HG03565 (cell line): ENCODE measurements around the gene PPP6C.
"Not testable (repeated sequence)": the region's sequence is repeated elsewhere in the genome, so short reads cannot be mapped to it uniquely, and the experiment has no call there.

Source experiments
- ATAC-seq: cut with Tn5 transposase; IDR thresholded peaks from one replicate; pipeline ENCODE4 v1.9.1; 2021; ENCODE audit warnings: mild to moderate bottlenecking, moderate library complexity; ENCODE audit not compliant: unreplicated experiment

PPP6C gene

DNA sequence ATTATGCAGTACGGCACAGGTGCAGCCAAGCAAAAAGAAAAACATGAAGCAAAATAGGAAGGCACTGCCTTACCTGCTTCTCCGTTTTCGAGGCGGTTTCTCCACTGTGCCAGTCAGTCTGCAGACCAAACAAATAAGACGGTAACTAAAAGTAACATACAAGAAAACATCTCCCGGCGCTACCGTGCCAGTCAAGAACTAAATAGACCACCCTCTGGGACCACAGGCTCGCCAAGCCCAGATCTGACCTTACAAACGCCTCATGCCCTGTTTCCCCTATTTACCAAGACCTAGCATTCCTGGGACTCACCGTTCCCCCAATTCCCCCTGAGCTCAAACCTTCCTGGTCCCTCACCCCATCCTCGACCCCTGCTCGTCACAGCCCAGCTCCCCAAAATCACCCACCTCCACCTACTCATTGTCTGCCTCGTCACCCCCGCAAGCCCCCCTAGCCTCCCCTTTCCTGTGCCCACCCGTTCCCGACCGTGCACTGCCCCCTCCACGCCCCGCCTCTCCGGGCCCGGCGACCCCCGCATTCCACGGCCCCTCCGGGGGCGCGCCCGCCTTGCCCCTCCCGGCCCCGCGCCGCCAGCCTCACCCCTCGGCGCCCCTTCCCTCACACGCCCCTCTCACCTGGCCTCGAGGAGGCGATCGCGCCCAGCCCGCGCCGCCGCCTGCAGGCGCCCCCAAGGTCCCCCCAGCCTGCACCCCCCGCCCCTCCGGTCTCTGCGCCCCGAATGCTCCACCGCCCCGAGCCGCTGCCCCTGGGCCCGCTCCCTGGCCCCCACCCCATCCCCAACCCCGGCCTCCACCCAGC, 46.8 kb downstream of the PPP6C start:
- peak; percentile 17 for ATAC-seq

DNA sequence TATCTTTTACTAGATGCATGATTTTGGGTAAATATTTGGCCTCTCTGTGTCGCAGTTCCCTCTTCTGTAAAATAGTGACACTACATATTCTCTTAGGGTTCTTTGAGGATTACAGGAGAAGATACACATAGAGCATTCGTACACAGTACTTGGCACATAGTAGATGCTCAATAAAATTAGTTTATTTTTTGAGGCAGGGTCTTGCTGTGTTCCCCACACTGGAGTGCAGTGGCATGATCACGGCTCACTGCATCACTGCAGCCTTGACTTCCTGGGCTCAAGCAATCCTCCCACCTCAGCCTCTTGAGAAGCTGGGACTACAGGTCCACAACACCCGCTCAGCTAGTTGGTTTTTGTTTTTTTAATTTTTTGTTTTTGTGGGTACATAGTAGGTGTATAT, 47.9 kb downstream of the PPP6C start:
- no peak for ATAC-seq

DNA sequence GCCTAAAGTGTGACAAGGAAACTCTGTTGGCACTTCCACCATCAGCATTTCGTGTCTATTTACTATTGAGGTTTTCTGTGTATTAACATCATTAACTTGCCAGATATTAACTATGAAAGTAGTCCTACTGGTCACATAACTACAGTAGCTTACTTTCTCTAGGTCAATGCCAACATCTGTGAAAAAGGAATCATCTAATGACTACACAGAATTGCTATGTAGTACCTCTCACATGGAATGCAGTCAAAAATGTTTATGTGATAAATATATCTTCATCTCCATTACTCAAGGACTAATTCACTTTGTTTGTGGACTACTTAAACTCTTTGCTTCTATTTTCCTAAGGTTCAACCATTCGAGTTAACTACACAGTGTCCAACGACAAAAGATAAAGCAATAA, 48.4 kb downstream of the PPP6C start:
- ATAC-seq = no peak

DNA sequence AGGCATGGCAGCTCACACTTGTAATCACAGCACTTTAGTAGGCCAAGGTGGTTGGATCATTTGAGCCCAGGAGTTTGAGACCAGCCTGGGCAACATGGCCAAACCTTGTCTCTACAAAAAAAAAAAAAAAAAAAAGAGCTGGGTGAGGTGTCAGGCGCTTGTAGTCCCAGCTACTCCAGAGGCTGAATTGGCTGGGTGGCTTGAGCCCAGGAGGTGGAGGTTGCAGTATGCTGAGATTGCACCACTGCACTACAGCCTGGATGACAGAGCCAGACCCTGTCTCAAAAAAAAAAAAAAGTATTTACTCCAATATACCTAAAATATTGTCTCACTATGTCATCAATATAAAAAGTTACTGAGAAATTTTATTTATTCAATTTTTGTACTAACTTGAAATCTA, 49.0 kb downstream of the PPP6C start:
- ATAC-seq = no peak

DNA sequence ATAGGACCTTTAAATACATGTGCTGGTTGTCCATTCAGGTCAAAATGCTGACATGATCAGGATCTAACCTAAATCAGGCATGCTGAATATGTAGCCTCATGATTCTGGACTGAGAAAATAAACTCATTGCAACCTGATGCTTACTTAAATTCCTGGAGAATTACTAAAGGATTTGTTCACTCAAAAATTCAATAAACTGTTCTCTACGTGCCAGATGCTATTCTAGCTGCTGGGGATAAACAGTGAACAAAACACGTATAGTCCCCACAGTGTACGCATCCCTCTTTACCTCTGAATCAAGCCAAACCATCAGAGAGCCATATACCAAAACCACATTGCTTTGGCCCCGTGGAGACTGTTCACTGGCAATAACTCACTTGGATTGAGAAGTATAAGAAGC, 52.4 kb downstream of the PPP6C start:
- ATAC-seq = no peak

DNA sequence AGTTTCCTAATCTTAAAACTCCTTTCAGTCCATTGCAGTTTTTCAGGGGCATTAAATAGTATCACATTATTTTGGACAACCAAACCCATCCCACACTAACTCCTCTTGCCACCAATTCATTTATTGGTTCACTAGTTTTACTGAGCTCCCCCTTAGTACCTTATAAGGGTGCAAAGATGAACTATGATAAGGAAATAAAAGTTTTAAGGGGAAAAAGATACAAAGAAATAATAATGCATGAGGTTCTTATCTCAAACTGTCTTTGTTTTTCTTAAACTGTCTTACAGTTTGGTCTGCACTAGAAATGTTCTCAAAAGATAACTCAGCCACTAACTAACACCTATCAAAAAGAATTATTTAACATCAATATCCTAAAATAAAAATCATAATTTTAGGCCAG, 54.6 kb downstream of the PPP6C start:
- ATAC-seq = no peak

DNA sequence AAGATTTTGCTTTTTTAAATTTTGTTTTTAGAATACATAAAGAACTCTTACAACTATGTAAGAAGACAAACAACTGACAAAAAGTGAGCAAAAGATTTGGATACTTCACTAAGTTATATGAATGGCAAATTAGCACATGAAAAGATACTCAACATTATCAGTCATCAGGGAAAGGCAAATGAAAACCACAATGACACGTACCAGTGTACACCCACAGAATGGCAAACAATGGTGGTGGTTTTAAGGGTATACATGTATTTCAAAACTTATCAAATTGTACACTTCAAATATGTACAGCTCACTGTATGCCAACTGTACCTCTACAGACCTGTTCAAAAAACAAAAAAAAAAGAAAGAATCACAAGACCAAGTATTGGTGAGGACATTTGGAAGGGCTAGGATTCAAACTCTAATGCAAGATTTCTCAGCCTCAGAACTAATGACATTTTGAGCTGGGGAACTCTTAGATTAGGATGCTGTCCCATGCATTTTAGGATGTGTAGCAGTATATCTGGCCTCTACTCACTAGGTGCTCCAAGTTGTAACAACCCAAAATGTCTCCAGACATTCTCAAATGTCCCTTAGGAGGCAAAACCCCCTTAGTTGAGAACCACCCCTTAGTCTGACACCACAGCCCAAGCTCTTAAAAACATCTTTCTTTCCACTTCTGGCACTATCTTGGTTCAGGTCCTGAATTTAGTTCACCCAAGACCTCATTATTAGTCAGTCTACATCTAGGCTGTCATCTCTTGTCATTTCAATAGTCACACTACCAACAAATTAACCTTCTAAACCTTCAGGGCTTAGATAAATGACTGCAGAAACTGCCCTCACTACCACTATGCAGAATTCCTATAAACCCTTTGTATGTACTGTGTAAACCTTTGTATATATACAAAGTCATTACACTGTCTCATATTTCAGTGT, 55.9 kb downstream of the PPP6C start:
- no peak for ATAC-seq

DNA sequence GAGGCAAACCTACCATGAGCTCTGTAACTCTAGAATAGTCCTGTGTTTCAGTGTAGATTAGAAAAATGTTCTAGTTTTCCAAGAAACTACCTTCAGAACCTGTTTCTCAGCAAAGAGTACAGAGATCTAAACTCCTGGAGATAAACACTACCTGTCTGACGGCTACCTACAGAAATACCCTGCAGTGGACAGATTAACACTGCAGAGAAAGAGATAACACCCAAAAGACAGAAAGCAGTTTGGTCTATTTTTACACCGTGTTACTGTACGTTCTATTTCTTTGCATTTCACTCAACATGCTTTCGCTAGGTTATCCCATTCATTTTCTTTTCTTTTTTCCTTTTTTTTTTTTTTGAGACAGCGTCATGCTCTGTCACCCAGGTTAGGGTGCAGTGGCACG, 57.8 kb downstream of the PPP6C start:
- no peak for ATAC-seq

DNA sequence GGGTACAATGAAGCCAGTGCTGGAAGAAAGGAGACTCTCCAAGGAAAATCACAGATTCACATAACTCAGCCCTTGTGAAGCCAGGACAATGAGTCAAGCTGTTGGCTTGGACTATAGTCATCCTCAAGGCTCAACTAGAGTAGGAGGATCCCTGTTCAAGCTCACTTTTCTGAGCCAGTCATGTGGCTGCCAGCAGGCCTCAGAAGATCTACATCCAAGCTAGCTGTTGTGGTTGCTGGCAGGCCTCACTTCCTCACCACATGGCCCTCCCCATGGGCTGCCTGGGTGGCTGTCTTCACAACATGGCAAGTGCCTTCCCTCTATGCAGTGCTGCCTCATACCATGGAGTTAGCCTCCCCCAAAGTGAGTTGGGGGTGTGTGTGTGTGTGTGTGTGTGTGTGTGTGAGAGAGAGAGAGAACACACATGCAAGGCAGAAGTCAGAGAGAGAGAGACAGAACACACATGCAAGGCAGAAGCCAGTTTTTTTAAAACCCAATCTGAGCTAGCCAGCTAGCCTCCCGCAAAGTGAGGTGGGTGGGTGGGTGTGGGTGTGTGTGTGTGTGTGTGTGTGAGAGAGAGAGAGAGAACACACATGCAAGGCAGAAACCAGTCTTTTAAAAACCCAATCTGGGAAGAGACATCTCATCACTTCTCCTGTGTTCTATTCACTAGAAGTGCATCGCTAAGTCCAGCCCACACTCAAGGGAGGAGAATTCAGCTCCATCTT, 63.4 kb downstream of the PPP6C start:
- peak; percentile 91 for ATAC-seq

DNA sequence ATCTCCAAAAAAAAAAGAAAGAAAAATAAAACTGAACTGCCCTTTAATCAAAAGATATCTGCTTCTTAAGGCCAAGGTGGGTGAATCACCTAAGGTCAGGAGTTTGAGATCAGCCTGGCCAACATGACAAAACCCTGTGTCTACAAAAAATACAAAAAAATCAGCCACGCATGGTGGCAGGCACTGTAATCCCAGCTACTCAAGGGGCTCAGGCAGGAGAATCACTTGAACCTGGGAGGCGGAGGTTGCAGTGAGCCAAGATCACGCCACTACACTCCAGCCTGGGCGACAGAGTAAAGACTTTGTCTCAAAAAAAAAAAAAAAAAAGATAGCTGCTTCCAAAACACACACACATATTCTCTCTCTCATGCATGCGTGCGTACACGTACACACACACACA, 64.1 kb downstream of the PPP6C start:
- no peak for ATAC-seq

DNA sequence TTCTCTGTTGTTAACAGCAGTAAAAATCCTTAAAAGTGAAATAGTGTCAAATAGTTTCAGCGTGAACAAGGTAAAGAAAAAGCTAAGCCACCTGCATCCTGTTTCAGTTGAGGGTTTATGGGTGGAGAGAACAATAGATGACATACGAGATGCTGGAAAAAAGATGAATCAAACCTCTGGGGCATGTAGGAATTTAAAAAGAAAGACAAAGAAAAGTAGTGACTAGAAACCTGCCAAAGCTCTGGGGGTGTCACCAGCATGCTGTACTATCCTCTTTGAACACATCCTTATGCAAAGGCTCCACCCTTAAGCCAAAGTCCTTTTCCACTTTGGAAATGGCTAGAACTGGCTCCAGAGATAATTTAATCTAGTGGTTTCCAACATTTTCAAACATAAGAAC, 68.5 kb downstream of the PPP6C start:
- ATAC-seq = no peak

DNA sequence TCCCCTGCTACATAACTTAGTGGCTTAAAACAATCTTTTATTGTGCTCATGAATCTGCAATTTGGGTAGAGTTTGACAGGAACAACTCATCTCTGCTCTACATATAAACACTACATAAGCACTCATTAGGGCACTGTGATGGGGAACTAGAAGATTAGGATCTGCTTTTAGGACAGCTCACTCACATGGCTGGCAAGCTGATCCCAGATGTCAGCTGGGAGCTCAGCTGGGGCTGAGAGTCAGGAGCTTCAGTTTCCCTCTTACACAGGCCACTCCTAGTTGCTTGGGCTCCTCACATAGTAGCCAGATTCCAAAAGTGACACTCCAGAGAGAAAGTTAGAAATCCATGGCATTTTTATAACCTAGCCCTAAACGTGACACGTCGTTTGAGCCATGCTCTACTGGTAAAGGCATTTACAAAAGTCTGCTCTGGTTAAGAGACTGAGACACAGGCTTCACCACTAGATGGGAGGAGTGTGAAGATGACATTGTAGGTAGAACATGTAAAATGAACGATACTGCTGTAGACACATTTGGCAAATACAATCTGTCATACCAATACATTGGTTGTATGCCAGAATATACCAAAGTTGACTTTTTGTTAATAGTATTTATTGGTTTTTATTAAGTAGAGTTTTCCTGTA, 69.8 kb downstream of the PPP6C start:
- ATAC-seq = no peak

DNA sequence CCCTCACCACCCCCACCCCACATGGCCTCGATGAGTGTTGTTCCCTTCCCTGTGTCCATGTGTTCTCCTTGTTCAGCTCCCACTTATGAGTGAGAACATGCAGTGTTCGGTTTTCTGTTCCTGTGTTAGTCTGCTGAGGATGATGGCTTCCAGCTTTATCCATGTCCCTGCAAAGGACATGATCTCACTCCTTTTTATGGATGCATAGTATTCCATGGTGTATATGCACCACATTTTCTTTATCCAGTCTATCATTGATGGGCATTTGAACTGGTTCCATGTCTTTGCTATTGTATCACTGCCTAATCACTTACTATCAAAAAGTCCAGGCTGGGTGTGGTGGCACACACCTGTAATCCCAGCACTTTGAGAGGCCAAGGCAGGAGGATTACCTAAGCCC, 70.9 kb downstream of the PPP6C start:
- not testable (repeated sequence) for ATAC-seq

DNA sequence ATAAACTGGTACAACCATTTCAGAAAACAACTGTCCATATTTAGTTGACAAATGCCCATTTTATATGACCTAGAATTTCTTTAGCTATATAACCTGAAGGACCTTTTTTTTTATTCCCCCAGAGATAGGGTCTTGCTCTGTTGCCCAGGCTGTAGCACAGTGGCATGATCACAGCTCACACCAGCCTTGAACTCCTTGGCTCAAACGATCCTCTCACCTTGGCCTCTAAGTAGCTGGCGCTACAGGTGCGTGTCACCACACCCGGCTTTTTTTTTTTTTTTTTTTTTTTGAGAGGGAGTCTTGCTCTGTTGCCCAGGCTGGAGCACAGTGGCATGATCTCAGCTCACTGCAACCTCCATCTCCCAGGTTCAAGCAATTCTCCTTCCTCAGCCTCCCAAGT, 75.1 kb downstream of the PPP6C start:
- ATAC-seq = not testable (repeated sequence)

DNA sequence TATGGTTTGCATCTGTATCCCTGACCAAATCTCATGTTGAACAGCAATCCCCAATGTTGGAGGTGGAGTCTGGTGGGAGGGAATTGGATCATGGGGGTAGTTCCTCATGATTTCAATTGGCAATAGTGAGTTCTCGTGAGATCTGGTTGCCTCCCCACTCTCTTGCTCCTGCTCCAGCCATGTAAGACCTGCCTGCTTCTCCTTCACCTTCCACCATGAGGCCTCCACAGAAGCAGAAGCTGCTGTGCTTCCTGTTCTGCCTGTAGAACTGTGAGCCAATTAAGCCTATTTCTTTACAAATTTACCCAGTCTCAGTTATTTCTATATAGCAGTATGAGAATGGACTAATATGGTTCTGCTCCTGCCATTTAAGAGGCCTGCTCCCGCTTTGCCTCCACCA, 79.1 kb downstream of the PPP6C start:
- no peak for ATAC-seq

DNA sequence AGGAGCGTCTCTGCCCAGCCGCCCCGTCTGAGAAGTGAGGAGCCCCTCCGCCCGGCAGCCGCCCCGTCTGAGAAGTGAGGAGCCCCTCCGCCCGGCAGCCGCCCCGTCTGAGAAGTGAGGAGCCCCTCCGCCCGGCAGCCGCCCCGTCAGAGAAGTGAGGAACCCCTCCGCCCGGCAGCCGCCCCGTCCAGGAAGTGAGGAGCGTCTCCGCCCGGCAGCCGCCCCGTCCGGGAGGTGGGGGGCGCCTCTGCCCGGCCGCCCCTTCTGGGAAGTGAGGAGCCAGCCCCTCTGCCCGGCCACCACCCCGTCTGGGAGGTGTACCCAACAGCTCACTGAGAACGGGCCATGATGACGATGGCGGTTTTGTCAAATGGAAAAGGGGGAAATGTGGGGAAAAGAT, 81.1 kb downstream of the PPP6C start:
- ATAC-seq = not testable (repeated sequence)

DNA sequence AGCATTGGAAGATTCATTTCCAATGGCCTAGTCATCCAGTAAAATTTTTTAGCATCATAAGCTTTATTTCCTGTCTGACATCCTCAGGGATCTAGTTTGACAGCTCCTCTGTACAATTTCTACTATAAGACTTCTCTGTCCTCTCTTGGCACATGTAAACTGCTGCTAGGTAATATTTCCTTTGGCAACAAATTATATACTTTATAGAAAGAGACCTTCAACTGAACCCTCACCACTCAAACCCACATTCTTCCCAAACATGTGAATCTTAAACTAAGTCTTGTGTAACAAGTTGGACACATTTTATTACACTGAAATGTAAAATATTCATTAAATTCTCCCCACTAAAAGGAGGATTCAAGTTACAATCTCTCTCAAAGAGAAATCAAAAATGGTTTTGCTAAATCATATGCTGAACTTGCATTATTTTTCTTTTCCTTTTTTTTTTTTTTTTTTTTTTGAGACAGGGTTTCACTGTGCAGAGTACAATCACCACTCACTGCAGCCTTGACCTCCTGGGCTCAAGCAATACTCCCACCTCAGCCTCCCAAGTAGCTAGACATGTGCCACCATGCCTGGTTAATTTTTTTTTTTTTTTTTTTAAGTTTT, 83.2 kb downstream of the PPP6C start:
- ATAC-seq = no peak

DNA sequence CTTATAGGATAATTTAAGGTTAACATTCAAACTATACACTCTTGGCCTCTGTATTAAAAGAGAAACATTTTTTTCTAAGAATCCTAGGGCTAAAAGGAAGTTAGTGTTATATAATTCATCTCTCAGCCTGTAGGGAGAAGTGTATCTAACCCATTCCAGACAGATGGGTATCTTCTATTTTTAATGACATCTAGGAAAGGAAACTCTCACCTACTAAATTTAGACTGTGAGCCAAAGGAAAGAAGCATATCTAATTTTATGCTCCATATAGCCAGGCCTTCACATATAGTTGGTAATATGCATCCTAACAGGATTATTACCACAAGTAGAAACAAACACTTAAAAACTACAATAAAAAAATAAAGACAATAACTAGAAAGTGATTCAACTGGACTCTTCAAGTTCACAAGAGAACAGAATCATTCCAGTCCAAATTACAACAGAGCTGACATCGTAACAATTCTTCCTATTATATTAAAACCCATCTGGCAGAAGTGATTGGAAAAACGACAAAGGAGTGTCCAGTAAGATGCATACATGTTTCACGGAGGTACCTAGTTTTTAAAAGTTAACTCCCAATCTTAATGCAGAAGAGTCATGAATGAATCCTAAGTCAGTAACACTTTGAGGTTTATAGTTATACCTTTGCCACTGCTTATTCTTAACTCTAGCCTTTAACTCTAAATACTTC, 85.7 kb downstream of the PPP6C start:
- no peak for ATAC-seq

DNA sequence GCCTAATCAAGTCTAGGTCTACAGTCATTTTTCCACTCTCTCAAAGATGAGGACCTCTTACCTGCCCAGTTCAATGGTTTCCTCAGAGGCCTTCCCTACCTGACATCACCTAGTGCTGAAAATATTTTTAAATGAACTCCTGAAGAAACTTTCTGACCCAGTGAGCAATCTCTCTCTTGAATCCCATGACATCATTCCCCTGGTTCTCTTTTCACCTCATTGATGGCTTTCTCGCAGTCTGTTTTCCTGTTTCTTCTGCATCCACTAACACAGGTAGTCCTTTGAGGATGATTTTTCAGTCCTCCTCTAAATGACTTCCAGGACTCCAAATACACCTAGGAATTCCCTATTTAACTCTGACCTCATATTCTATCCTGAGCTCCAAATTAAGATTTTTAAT, 86.6 kb downstream of the PPP6C start:
- ATAC-seq = no peak

DNA sequence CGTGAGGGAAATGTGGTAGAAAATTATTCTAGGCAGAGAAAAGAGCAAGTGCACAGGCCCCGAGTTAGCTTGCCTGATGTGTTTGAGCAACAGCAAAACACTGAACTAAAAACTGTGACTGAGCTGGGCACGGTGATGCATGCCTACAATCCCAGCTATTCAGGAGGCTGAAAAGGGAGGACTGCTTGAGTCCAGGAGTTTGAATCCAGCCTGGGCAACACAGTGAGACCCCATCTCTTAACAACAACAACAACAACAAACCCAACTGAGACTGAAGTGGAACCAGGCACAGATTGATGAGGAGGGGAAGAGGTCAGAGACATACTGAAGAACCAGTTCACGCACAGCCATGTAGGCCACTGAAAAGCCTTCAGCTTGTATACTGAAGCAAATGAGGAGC, 88.8 kb downstream of the PPP6C start:
- no peak for ATAC-seq
